ENCODE data around the gene ZKSCAN3.

DNA sequence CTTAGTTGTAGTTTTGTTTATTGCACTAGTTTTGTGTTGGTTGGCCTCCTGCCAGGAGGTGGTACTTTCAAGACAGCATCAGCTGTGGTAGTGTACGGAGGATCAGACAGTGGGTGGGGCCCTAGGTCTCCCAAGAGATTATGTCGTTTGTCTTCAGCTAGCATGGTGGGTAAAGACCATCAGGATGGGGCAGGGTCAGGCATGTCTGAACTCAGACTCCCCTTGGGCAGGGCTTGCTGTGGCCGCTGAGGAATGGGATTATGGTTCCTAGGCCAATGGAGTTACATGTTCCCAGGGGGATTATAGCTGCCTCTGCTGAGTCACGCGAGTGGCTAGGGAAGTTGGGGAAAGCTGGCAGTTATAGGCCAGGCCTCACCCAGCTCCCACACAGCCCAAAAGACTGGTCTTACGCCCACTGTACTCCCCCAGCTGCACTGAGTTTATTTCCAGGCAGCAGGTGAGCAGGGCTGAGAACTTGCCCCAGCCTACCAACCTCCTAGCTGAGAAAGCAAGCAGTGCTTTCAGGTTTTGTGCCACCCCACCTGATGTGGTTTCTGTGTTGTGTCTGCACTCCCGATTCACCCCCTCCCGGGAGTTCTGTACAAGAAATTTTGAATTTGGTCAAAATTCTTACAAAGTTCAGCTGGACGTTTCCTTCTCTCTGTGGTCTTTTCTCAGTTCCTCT lies 38.5 kb upstream of the ZKSCAN3 start:
- TF ChIP-seq, protein P1, sequence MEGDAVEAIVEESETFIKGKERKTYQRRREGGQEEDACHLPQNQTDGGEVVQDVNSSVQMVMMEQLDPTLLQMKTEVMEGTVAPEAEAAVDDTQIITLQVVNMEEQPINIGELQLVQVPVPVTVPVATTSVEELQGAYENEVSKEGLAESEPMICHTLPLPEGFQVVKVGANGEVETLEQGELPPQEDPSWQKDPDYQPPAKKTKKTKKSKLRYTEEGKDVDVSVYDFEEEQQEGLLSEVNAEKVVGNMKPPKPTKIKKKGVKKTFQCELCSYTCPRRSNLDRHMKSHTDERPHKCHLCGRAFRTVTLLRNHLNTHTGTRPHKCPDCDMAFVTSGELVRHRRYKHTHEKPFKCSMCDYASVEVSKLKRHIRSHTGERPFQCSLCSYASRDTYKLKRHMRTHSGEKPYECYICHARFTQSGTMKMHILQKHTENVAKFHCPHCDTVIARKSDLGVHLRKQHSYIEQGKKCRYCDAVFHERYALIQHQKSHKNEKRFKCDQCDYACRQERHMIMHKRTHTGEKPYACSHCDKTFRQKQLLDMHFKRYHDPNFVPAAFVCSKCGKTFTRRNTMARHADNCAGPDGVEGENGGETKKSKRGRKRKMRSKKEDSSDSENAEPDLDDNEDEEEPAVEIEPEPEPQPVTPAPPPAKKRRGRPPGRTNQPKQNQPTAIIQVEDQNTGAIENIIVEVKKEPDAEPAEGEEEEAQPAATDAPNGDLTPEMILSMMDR (conservative IDR thresholded peaks at IDR 0.05; ENCODE audit: low read depth in 2 of 2) = no peak
- TF ChIP-seq EZH2 (IDR thresholded peaks at IDR 0.05; ENCODE audit: low read depth, unreplicated experiment) = no peak
- TF ChIP-seq, protein P2, sequence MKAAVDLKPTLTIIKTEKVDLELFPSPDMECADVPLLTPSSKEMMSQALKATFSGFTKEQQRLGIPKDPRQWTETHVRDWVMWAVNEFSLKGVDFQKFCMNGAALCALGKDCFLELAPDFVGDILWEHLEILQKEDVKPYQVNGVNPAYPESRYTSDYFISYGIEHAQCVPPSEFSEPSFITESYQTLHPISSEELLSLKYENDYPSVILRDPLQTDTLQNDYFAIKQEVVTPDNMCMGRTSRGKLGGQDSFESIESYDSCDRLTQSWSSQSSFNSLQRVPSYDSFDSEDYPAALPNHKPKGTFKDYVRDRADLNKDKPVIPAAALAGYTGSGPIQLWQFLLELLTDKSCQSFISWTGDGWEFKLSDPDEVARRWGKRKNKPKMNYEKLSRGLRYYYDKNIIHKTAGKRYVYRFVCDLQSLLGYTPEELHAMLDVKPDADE (IDR thresholded peaks at IDR 0.05) = no peak
- no peak for TF ChIP-seq POLR2AphosphoS5 (IDR thresholded peaks at IDR 0.05; ENCODE audit: low read depth)
